Measurements from ENCODE around the gene YES1. TPM values are rescaled to one million over a fixed set of nuclear protein-coding genes. Genes with fewer than 3 reads are reported as not detected.

YES1 gene
- total and polyA plus RNA-seq, 2 donors (not counting 3 experiments of a cell fraction or from before 2014, with no cell fraction given), result 16.5 to 92.3 TPM

GRCh38 chr18:692824-693223 is 119.2 kb downstream of the YES1 start:
- dilution Hi-C loops (cut with MboI; ENCODE audit: extremely low pct_ligation_motif_present, low sequenced_read_pairs), result no loop called here
- CTCF ChIA-PET, result interaction anchor here (0.7 to 1.3 kb wide), 5 partner anchors 10 to 146 kb away, joined by 3 to 4 read pairs (median 3); partner anchors contain the start of gene ENOSF1
- no peak overlapping the region for H2AFZ ChIP-seq (ENCODE audit: low read depth, low read length)

More at GRCh38 chr18:692824-693223, 119.2 kb downstream of the YES1 start:
- Histone ChIP-seq H3K9me1 (replicated peaks; ENCODE audit: control insufficient read depth, extremely low read depth, insufficient read depth, low read length) (no peaks in the 10 kb centered on the region), H3K27me3 (ENCODE audit: control insufficient read depth in 2 of 2, insufficient read depth in 2 of 2, low read length in 2 of 2) (no peaks in the 10 kb centered on the region), H3K36me3 (ENCODE audit: control insufficient read depth in 2 of 2, extremely low read depth in 1 of 2, insufficient read depth in 2 of 2, low read length in 2 of 2) (peaks cover 0 to 10% of the 10 kb centered on the region in 2 experiments), H3K4me1 (ENCODE audit: control insufficient read depth, extremely low read depth, insufficient read depth, low read length) (no peaks in the 10 kb centered on the region), H3K4me2 (ENCODE audit: insufficient read depth, low read length) (no peak overlapping the region), H3K9ac (replicated peaks; ENCODE audit: extremely low read depth, insufficient read depth, low read length) (no peak overlapping the region), H3K27ac (ENCODE audit: insufficient read depth, low read depth, low read length) (no peak overlapping the region), H4K20me1 (replicated peaks; ENCODE audit: control insufficient read depth, extremely low read depth, insufficient read depth, low read length) (no peaks in the 10 kb centered on the region), H3K4me3 (replicated peaks in 1 of 3; ENCODE audit: insufficient read depth in 1 of 3, low read depth in 1 of 3, low read length in 3 of 3) (no peak overlapping the region), H3K9me3 (replicated peaks; ENCODE audit: control insufficient read depth, insufficient read depth, low read length) (no peaks in the 10 kb centered on the region), H3K79me2 (ENCODE audit: control insufficient read depth, insufficient read depth, low read length) (peaks cover 6% of the 10 kb centered on the region)
- DNase-seq (ENCODE audit: low read depth, low spot score), result no peak
- POLR2A ChIA-PET, result no interaction called here
- intact Hi-C loops (cut with micrococcal nuclease), result no loop called here
- BruUV-seq (replicated peaks), result no TSS peak
- no peak for FAIRE-seq
- TF ChIP-seq MYC (IDR thresholded peaks at IDR 0.05; ENCODE audit: low read depth, low read length) (no peak), POLR2A (IDR thresholded peaks at IDR 0.05; ENCODE audit: low read depth, low read length) (no peak), CTCF (IDR thresholded peaks at IDR 0.05; ENCODE audit: extremely low read depth in 1 of 2, insufficient read depth in 1 of 2, low read depth in 1 of 2, low read length in 2 of 2) (no peak), EZH2 (IDR thresholded peaks at IDR 0.05; ENCODE audit: borderline replicate concordance, low read depth, low read length, severe bottlenecking) (no peak), FOS (IDR thresholded peaks at IDR 0.05; ENCODE audit: borderline replicate concordance, insufficient read depth, low read length) (no peak), JUN (IDR thresholded peaks at IDR 0.05; ENCODE audit: borderline replicate concordance, insufficient read depth, insufficient read length, low read depth) (no peak), GATA2 (IDR thresholded peaks at IDR 0.05; ENCODE audit: insufficient read depth, insufficient read length, low read depth, low read length) (no peak), POLR2AphosphoS5 (IDR thresholded peaks at IDR 0.05; ENCODE audit: insufficient read depth, low read depth, low read length) (no peak)
- TF ChIP-seq, protein P1, sequence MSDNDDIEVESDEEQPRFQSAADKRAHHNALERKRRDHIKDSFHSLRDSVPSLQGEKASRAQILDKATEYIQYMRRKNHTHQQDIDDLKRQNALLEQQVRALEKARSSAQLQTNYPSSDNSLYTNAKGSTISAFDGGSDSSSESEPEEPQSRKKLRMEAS (IDR thresholded peaks at IDR 0.05; ENCODE audit: insufficient read depth, insufficient read length), result no peak

All from endothelial cell of umbilical vein (primary cell).